CD4-positive, alpha-beta T cell treated with Interleukin-1 beta for 1 hour (primary cell): ENCODE measurements around the gene DMRTA2.

ENCODE experiments used
- DNase-seq, 2 donors: peaks; one replicate each; pipeline ENCODE4 v3.0.0-alpha.2; 2020 to 2022

The DMRTA2 gene

DNA sequence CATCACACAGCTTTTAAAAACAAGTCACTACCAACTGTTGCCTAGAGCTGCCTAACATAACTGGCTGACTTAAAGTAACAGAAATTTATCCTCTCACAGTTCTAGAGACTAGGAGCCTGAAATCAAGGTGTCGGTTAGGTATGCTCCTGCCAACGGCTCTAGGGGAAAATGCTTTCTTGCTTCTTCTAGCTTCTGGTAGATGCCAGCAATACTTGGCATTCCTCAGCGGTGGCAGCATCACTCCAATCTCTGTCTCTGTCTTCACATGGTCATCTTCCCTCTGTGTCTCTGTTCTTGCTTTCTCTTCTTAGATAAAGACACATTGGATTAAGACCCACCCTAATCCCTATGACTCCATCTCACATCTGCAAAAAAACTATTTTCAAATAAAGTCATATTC, 51.5 kb downstream of the DMRTA2 start:
- DNase-seq = no peak

DNA sequence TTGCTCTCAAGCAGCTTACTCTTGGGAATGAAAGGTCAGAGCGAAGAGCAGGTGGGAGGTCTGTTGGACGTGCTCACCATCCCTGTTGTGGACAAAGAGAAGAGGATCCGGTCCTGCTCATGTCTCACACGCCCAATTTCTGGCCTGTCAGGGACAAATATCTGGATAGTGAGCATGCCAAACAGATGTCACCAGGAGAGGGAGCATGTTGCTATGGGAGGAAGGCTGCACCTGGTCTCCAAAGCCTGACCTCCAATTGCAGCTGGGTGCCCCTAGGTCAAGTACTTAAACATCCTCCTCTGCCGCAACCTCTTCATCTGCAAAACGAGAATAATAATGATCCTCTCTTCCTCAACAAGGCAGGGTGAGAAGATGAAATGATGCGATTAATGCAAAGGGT, 53.4 kb downstream of the DMRTA2 start:
- DNase-seq = no peak

DNA sequence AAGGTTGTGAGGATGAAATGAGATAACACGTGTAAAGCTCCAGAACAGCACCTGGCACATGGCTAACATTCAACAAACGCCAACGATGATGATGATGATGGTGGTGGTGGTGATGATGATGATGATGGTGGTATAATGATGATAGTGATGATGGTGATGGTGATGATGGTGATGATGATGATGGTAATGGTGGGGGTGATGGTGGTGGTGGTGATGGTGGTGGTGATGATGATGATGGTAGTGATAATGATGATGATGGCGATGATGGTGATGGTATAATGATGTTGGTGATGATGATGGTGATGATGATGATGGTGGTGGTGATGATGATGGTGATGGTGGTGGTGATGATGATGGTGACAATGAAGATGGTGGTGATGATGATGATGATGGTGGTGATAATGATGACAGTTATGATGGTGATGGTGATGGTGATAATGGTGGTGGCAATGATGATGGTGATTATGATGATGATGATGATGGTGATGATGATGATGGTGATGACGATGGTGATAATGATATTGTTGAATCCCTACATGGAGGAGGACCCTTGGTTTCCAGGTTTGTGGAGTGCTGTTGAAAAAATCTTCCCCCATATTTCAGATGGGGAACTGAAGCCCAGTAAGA, 54.1 kb downstream of the DMRTA2 start:
- DNase-seq = no peak

DNA sequence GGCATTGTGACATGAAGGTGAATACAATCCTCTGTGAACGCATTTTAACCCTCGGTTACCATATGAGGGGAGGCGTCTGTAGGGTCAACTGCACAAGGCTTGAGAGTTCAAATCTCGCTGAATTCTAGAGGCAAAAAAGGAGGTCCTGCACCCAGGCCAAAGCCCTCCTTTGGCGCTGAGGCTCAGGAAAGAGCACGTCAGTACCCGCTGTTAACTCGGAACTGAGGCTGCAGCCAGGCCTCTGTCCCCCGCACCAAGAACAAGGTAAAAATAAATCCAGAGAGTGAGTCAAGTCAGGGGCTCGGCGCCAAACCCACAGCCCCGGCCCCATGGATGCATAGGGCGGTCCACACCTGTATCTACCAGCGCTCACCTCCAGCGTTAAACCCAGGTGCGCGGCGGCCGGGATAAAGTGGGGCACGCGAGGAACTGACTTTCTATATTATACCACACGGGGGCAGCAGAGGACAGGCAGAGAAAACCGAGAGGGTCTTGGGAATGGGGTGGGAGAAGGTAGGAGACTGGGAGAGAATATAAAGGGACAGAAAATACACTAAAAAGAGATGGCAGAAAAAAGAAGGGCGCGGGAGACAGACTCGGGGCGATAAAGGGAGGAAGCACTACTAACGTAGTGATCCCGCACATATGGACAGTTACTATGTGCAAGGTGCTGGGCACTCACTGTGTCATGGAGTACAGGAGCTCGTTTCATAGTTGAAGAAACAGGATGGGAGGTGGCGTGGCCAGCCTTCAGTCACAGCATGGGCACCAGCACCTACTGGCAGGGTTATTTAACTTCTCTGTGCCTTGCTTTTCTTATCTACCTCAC, 54.9 kb downstream of the DMRTA2 start:
- DNase-seq = peak; percentile 7 to 25
